Left colon (tissue), 2 donors: ENCODE measurements around the gene TCOF1. TPM values are rescaled to one million over a fixed set of nuclear protein-coding genes. Genes with fewer than 3 reads are reported as not detected.

Experiments
- ATAC-seq: fragments of 200-7000 bp; cut with Tn5 transposase; one replicate; pipeline ENCODE4 v1.9.1; 2020; ENCODE audit warnings: mild to moderate bottlenecking, moderate library complexity
- DNase-seq, 2 donors: peaks; one replicate each; pipeline ENCODE4 v3.0.0-alpha.2; 2020
- intact Hi-C, 2 donors: fragments of 100-400 bp; cut with DNase I in 1 of 2; cut with micrococcal nuclease in 1 of 2; formaldehyde crosslinking; loops; one replicate each; pipeline versions ENCODE4 v1.11.2 to v1.14.0; 2022; cut with DNase I, micrococcal nuclease
- total RNA-seq, 2 donors: library from RNA; stranded (reverse); fragmentation: NEBNext Ultra II Directional; extraction: Animal tissue kit (Norgen Biotek cat#: 25700); gene quantifications; one replicate each; pipeline ENCODE4 v1.2.1, GENCODE V29; 2021
- donor health status: DM: no; HTN: no; CAD: no.
- donor health status: DM: yes; HTN: yes; CAD: no.

Gene TCOF1
- total RNA-seq, 2 donors from 2014 or later, result 14.6 to 21.7 TPM

- intact Hi-C loops, result no loop called here
- DNase-seq (no peak), ATAC-seq (no peak)
Measured at GRCh38 chr5:150374651-150375050, 17.2 kb downstream of the TCOF1 start.

- no peak for ATAC-seq
- intact Hi-C loops, result no loop called here
- no peak for DNase-seq
Measured at GRCh38 chr5:150376799-150377771, 19.6 kb downstream of the TCOF1 start.

GRCh38 chr5:150377964-150378694 lies 20.6 kb downstream of the TCOF1 start:
- intact Hi-C loops, result no loop called here
- ATAC-seq, result no peak

GRCh38 chr5:150384701-150385100 lies 27.2 kb downstream of the TCOF1 start:
- ATAC-seq (no peak), DNase-seq (no peak)
- intact Hi-C loops, result no loop called here

More at GRCh38 chr5:150377964-150378694, 20.6 kb downstream of the TCOF1 start:
- DNase-seq, result no peak

- DNase-seq, result no peak
- intact Hi-C loops, result no loop called here
- ATAC-seq, result no peak
Measured at GRCh38 chr5:150386024-150386855, 28.7 kb downstream of the TCOF1 start.

GRCh38 chr5:150389531-150390266 lies 32.2 kb downstream of the TCOF1 start:
- DNase-seq (no peak), ATAC-seq (no peak)
- intact Hi-C loops, result no loop called here

- ATAC-seq (no peak), DNase-seq (no peak)
- intact Hi-C loops, result no loop called here
Measured at GRCh38 chr5:150391064-150391834, 33.8 kb downstream of the TCOF1 start.

GRCh38 chr5:150391986-150392385 lies 34.5 kb downstream of the TCOF1 start:
- intact Hi-C loops, result no loop called here

GRCh38 chr5:150392680-150393079 lies 35.2 kb downstream of the TCOF1 start:
- intact Hi-C loops, result no loop called here
- ATAC-seq (no peak), DNase-seq (no peak)

More at GRCh38 chr5:150391986-150392385, 34.5 kb downstream of the TCOF1 start:
- no peak for DNase-seq
- no peak for ATAC-seq

GRCh38 chr5:150393096-150393645 lies 35.7 kb downstream of the TCOF1 start:
- ATAC-seq (no peak), DNase-seq (no peak)
- intact Hi-C loops, result no loop called here

GRCh38 chr5:150394131-150394530 lies 36.6 kb downstream of the TCOF1 start:
- no peak for DNase-seq
- no peak for ATAC-seq
- intact Hi-C loops, result no loop called here

- no peak for ATAC-seq
- no peak for DNase-seq
- intact Hi-C loops, result no loop called here
Measured at GRCh38 chr5:150394912-150395687, 37.6 kb downstream of the TCOF1 start.

- intact Hi-C loops, result no loop called here
- no peak for ATAC-seq
- DNase-seq, result no peak
Measured at GRCh38 chr5:150395688-150395975, 38.1 kb downstream of the TCOF1 start.

- intact Hi-C loops, result no loop called here
- no peak for ATAC-seq
- no peak for DNase-seq
Measured at GRCh38 chr5:150396267-150396666, 38.8 kb downstream of the TCOF1 start.

- ATAC-seq (no peak), DNase-seq (no peak)
- intact Hi-C loops, result no loop called here
Measured at GRCh38 chr5:150397146-150397781, 39.8 kb downstream of the TCOF1 start.
